Measurements from ENCODE around the gene FBXL2. TPM values are rescaled to one million over a fixed set of nuclear protein-coding genes. Genes with fewer than 3 reads are reported as not detected.

The FBXL2 gene
- total RNA-seq, 1 experiment from 2014 or later, result 9.8 TPM

DNA sequence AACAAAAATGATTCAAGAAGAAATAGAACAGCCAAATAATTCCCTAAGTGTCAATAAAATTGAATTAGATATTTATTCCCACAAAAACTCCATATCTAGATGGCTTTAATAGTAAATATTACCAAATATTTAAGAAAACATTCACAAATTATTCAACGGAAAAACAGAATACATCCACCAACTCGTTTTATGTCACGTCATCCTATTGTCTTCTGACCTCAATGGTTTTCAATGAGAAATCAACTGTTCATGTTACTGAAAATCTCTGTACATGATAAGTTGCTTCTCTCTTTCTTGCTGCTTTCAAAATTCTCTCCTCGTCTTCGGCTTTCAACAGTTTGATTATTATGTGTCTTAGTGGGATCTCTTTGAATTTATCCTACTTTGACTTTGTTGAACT lies 17.1 kb upstream of the FBXL2 start:
- no peaks in the 10 kb centered on the region for H3K36me3 Mint-ChIP-seq (ENCODE audit: insufficient read depth, unreplicated experiment)
- TF ChIP-seq CTCF (IDR thresholded peaks at IDR 0.05; ENCODE audit: unreplicated experiment), result no peak

DNA sequence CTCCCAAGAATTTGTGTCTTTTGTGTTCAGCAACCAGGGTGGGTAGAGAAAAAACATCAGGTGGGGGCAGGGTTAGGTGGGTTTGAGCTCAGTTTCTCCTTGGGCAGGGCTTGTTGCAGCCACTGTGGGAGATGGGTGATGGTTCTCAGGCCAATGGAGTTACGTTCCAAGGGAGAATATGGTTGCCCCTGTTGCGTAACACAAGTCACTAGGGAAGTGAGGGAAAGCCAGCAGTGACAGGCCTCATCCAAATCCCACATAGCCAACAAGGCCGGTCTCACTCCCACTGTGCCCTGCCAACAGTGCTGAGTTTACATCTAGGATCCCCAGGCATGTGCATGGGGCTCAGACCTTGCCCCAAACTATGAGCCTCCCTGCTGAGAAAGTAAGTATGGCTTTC lies 7.9 kb upstream of the FBXL2 start:
- Mint-ChIP-seq H3K9me3 (ENCODE audit: unreplicated experiment) (no peaks in the 10 kb centered on the region), H3K27me3 (ENCODE audit: insufficient read depth, unreplicated experiment) (no peaks in the 10 kb centered on the region), H3K36me3 (ENCODE audit: insufficient read depth, unreplicated experiment) (no peaks in the 10 kb centered on the region), H3K27ac (ENCODE audit: low read depth, unreplicated experiment) (no peak overlapping the region), H3K4me3 (ENCODE audit: unreplicated experiment) (no peak overlapping the region), H3K4me1 (ENCODE audit: insufficient read depth, unreplicated experiment) (no peaks in the 10 kb centered on the region)
- CTCF ChIA-PET, result no interaction called here
- no peak for TF ChIP-seq CTCF (IDR thresholded peaks at IDR 0.05; ENCODE audit: unreplicated experiment)
- POLR2A ChIA-PET, result no interaction called here
- no TSS peak for BruUV-seq (replicated peaks)
- intact Hi-C loops (cut with micrococcal nuclease), result no loop called here
- no peak for DNase-seq (ENCODE audit: unreplicated experiment)

More for the DNA sequence above, 17.1 kb upstream of the FBXL2 start:
- ChIA-PET POLR2A (no interaction called here), CTCF (no interaction called here)
- no peaks in the 10 kb centered on the region for H3K9me3 Mint-ChIP-seq (ENCODE audit: unreplicated experiment)
- no peaks in the 10 kb centered on the region for H3K4me1 Mint-ChIP-seq (ENCODE audit: insufficient read depth, unreplicated experiment)
- no TSS peak for BruUV-seq (replicated peaks)
- no peak for DNase-seq (ENCODE audit: unreplicated experiment)
- no peak overlapping the region for H3K4me3 Mint-ChIP-seq (ENCODE audit: unreplicated experiment)
- H3K27me3 Mint-ChIP-seq (ENCODE audit: insufficient read depth, unreplicated experiment), result no peaks in the 10 kb centered on the region
- intact Hi-C loops (cut with micrococcal nuclease), result no loop called here
- H3K27ac Mint-ChIP-seq (ENCODE audit: low read depth, unreplicated experiment), result no peak overlapping the region

DNA sequence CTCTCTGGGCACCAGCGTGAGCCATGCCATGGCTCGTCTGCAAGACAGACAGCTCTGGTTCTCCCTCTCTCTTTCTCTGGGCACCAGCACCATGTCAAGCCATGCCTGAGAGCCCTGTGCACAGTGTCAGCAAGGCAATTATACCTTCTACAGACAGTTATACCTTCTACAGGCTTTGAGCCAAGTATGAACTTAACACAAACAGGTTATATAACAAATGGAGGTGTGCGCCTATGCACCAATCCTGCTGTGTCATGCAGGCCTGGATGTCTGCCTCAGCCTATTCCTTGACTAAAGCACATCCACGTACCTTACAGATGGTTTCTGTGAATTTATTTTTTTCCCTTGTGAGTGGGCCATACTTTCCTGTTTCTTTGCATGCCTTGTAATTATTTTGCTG lies 5.9 kb upstream of the FBXL2 start:
- H3K27ac Mint-ChIP-seq (ENCODE audit: low read depth, unreplicated experiment), result no peak overlapping the region
- TF ChIP-seq CTCF (IDR thresholded peaks at IDR 0.05; ENCODE audit: unreplicated experiment), result no peak
- ChIA-PET CTCF (interaction anchor here (0.6 to 1.0 kb wide), 2 partner anchors 15 to 251 kb away, joined by 3 read pairs; no protein-coding TSS in a partner anchor), POLR2A (no interaction called here)
- intact Hi-C loops (cut with micrococcal nuclease), result no loop called here
- H3K4me3 Mint-ChIP-seq (ENCODE audit: unreplicated experiment), result no peak overlapping the region
- no peaks in the 10 kb centered on the region for H3K4me1 Mint-ChIP-seq (ENCODE audit: insufficient read depth, unreplicated experiment)
- no peaks in the 10 kb centered on the region for H3K9me3 Mint-ChIP-seq (ENCODE audit: unreplicated experiment)
- H3K36me3 Mint-ChIP-seq (ENCODE audit: insufficient read depth, unreplicated experiment), result no peaks in the 10 kb centered on the region
- no peak for DNase-seq (ENCODE audit: unreplicated experiment)
- no peaks in the 10 kb centered on the region for H3K27me3 Mint-ChIP-seq (ENCODE audit: insufficient read depth, unreplicated experiment)
- BruUV-seq (replicated peaks), result no TSS peak

GRCh38 chr3:33273628-33274027 lies 3.6 kb upstream of the FBXL2 start:
- ChIA-PET POLR2A (no interaction called here), CTCF (interaction anchor here (0.5 to 1.6 kb wide), 3 partner anchors 34 to 99 kb away, joined by 3 to 8 read pairs (median 3); no protein-coding TSS in a partner anchor)
- Mint-ChIP-seq H3K27me3 (ENCODE audit: insufficient read depth, unreplicated experiment) (no peaks in the 10 kb centered on the region), H3K4me1 (ENCODE audit: insufficient read depth, unreplicated experiment) (peaks cover 7% of the 10 kb centered on the region), H3K9me3 (ENCODE audit: unreplicated experiment) (no peaks in the 10 kb centered on the region), H3K27ac (ENCODE audit: low read depth, unreplicated experiment) (no peak overlapping the region), H3K4me3 (ENCODE audit: unreplicated experiment) (no peak overlapping the region), H3K36me3 (ENCODE audit: insufficient read depth, unreplicated experiment) (no peaks in the 10 kb centered on the region)
- intact Hi-C loops (cut with micrococcal nuclease), result no loop called here
- no peak for DNase-seq (ENCODE audit: unreplicated experiment)
- TF ChIP-seq CTCF (IDR thresholded peaks at IDR 0.05; ENCODE audit: unreplicated experiment), result no peak
- BruUV-seq (replicated peaks), result no TSS peak
